AG09319 (cell line): ENCODE data around the gene BRD3OS.
"Not testable (repeated sequence)": the region's sequence is repeated elsewhere in the genome, so short reads cannot be mapped to it uniquely, and the experiment has no call there.

Experiments used
- DNase-seq: peaks from one replicate; pipeline ENCODE4 v3.0.0-alpha.2; 2010; ENCODE audit warnings: low read depth; ENCODE audit errors: extremely low read depth
- TF ChIP-seq, protein P1 (sequence below): IDR thresholded peaks from 2 replicates; pipeline ENCODE4 v1.5.1; 2011; ENCODE audit warnings: low read depth, mild to moderate bottlenecking, inconsistent platforms, low read length, moderate library complexity

The BRD3OS gene

DNA sequence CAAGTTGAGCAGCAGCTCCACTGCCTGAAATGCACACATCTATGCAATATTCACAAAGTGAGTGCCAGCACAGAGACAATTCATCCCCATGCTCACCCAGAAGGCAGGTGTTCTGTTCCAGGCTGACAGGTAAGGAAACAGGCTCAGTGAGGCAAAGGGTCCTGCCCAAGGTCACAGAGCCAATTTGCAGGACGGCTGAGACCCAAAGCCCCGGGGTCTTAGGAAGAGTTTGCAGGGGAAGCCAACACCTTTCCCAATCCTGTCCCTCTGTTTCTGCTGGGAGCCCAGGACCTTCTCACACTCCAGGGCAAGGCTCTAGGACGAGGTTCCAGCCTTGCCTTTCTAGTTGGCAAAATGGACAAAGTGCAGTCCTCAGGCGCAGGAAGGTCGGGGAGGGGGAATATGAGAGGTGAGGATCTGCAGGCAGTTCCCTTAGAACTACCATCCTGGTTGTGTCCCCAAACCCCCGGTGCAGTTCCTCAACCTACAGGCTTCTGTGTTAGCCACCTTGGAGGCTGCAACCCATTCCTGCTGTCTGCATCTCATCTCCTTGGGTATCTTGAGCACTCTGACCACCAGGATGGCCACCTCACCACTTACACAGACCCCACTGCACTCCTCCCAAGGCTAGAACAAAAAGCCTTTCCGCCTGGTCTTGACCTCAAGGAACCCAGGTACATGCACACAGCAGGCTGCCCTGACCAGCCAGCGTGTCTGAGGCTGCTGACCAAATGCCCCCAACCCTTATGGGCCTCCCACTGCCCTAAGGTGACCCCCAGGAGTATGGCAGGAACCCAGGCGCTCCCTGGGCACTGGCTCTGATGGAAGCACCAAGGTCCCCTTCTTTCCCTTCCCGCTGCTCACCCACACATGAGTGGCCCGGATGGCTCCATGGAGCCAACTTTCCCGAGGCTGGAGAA is 44.5 kb downstream of the BRD3OS start:
- no peak for DNase-seq
- TF ChIP-seq, protein P1, sequence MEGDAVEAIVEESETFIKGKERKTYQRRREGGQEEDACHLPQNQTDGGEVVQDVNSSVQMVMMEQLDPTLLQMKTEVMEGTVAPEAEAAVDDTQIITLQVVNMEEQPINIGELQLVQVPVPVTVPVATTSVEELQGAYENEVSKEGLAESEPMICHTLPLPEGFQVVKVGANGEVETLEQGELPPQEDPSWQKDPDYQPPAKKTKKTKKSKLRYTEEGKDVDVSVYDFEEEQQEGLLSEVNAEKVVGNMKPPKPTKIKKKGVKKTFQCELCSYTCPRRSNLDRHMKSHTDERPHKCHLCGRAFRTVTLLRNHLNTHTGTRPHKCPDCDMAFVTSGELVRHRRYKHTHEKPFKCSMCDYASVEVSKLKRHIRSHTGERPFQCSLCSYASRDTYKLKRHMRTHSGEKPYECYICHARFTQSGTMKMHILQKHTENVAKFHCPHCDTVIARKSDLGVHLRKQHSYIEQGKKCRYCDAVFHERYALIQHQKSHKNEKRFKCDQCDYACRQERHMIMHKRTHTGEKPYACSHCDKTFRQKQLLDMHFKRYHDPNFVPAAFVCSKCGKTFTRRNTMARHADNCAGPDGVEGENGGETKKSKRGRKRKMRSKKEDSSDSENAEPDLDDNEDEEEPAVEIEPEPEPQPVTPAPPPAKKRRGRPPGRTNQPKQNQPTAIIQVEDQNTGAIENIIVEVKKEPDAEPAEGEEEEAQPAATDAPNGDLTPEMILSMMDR = no peak

DNA sequence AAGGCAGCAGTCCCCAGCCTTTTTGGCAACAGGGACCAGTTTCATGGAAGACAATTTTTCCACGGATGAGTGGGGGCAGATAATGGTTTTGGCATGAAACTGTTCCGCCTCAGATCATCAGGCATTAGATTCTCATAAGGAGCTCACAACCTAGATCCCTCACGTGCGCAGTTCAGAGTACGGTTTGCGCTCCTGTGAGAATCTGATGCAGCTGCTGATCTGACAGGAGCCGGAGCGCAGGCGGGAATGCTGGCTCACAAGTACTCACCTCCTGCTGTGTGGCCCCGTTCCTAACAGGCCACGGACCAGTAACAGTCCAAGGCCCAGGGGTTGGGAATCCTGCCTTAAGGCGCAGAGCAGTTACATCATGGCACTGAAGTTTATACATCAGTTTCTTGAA is 45.9 kb downstream of the BRD3OS start:
- TF ChIP-seq, protein P1 = no peak
- no peak for DNase-seq

DNA sequence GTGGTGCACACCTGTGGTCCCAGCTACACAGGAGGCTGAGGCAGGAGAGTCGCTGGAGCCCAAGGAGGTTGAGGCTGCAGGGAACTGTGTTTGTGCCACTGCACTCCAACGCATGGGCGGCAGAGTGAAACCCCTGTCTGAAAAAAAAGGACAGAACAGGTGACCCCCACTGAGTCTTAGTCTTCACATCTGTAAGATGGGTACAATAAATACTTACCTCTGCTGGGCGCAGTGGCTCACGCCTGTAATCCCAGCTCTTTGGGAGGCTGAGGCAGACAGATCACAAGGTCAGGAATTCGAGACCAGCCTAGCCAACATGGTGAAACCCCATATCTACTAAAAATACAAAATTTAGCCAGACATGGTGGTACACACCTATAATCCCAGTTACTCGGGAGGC is 47.4 kb downstream of the BRD3OS start:
- DNase-seq = not testable (repeated sequence)

DNA sequence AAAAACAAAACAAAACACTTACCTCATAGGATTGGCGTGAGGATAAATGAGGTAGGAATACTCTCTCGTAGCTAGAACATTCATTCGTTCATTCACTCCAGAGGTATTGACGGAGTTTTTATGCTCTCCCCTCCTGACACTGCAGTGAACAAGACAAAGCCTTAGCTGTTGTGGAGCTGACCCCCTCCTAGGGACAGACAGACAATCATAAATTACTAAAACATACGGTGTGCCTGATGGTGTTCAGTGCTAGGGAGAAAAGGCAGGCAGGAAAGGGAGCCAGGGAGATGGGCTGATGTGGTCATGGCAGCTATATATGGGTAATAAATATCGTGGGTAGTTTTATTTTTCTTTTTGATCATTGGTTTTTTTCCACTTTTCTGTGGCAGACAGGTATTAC is 48.2 kb downstream of the BRD3OS start:
- no peak for DNase-seq
- TF ChIP-seq, protein P1 = no peak

DNA sequence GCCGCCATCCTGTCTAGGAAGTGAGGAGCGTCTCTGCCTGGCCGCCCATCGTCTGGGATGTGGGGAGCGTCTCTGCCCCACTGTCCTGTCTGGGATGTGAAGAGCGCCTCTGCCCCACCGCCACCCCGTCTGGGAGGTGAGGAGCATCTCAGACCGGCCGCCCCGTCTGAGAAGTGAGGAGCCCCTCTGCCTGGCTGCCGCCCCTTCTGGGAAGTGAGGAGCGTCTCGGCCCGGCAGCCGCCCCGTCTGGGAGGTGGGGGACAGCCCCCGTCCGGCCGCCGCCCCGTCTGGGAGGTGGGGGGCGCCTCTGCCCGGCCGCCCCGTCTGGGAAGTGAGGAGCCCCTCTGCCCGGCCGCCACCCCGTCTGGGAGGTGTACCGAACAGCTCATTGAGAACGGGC is 50.4 kb downstream of the BRD3OS start:
- DNase-seq = not testable (repeated sequence)

DNA sequence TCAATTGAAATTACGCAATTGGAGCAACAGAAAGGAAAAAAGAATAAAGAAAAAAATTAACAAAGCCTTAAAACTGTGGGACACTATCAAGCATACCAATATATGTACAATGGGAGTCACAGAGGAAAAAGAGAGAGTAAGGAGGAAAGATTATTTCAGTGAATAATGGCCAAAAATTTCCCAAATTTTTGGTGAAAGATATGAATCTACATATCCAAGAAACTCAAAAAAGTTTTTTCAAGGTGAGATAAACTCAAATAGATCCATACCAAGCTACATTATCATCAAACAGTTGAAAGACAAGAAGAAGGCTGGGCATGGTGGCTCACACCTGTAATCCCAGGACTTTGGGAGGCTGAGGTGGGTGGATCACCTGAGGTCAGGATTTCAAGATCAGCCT is 51.4 kb downstream of the BRD3OS start:
- no peak for DNase-seq
- TF ChIP-seq, protein P1 = no peak
